ENCODE data around the gene THAP3.

DNA sequence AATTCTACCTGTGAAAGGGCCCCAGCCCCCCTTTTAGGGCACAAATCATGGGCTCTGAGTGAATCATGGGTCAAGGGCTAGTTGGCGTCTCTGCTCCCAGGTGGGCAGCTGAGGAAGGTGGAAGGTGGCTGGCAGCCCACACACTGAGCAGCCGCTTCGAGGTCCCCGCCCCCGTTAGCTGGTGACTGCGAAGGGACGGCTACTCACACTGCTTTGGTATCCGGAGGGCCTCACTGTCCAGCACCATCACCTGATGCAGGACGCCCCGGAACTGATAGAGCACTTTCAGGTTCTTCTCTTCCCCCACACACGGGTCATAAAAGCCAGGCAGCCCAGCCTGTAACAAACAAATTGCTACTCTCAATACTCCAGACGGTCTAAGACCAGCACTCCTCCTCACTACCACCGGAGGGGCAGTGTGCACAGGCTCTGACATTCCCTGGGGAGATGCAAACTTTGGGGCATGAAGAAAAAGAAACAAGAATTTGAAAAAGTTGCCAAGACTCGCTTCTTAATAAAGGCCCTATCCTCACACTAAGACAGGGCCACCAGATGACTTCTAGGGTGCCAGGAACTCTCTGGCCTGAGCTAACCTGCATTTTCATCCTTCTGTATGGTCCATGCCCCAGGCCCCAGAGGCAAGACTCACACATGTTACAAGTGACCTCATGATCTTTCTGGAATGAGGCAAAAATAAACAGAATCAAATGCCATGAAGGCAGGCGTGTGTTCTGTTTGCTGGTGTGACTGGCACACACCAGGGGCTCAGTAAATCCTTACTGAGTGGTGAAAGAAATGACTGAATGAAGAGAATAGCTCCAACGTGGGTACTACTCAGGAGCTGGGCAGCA lies 11.5 kb downstream of the THAP3 start:
- TF ChIP-seq, protein P1, sequence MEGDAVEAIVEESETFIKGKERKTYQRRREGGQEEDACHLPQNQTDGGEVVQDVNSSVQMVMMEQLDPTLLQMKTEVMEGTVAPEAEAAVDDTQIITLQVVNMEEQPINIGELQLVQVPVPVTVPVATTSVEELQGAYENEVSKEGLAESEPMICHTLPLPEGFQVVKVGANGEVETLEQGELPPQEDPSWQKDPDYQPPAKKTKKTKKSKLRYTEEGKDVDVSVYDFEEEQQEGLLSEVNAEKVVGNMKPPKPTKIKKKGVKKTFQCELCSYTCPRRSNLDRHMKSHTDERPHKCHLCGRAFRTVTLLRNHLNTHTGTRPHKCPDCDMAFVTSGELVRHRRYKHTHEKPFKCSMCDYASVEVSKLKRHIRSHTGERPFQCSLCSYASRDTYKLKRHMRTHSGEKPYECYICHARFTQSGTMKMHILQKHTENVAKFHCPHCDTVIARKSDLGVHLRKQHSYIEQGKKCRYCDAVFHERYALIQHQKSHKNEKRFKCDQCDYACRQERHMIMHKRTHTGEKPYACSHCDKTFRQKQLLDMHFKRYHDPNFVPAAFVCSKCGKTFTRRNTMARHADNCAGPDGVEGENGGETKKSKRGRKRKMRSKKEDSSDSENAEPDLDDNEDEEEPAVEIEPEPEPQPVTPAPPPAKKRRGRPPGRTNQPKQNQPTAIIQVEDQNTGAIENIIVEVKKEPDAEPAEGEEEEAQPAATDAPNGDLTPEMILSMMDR (IDR thresholded peaks at IDR 0.05): no peak
- no peak for TF ChIP-seq POLR2A (IDR thresholded peaks at IDR 0.05)

Data from body of pancreas (tissue), 4 donors.